Neural cell (in vitro differentiated cells): ENCODE results near the gene PEAK3. TPM values are rescaled to one million over a fixed set of nuclear protein-coding genes. Genes with fewer than 3 reads are reported as not detected.
A peak's percentile ranks its signal among the peaks of the same experiment; 100 is the strongest.

ENCODE experiments used
- H2AFZ ChIP-seq: fragments of 200-600, 300-800 bp; sonication (generic), shearing (Covaris generic); 2 replicates; pipeline ENCODE4 v1.6.0; 2014; ENCODE audit warnings: low read depth, mild to moderate bottlenecking, antibody characterized with exemption, low read length, moderate library complexity
- H3F3A ChIP-seq: fragments of 200-600 bp; shearing (Covaris generic); 2 replicates; pipeline ENCODE4 v1.6.1; 2016; ENCODE audit warnings: mild to moderate bottlenecking, moderate library complexity, mixed read lengths, antibody characterized with exemption, low read length; ENCODE audit not compliant: insufficient read depth, poor library complexity, severe bottlenecking
- H3K27ac ChIP-seq: fragments of 200-600, 300-800 bp; sonication (generic), shearing (Covaris generic); 2 replicates; pipeline ENCODE4 v1.5.1; 2014; ENCODE audit warnings: mild to moderate bottlenecking, low read length, moderate library complexity
- H3K27me3 ChIP-seq: fragments of 300-800, 200-600 bp; sonication (generic), shearing (Covaris generic); 2 replicates; pipeline ENCODE4 v1.6.0; 2014; ENCODE audit warnings: mild to moderate bottlenecking, low read depth, low read length, moderate library complexity; ENCODE audit not compliant: insufficient read depth
- H3K36me3 ChIP-seq: fragments of 300-800, 200-600 bp; sonication (generic), shearing (Covaris generic); 2 replicates; pipeline ENCODE4 v1.5.1; 2014; ENCODE audit warnings: mild to moderate bottlenecking, antibody characterized with exemption, low read length, moderate library complexity; ENCODE audit not compliant: insufficient read depth
- H3K4me2 ChIP-seq: fragments of 300-800, 200-600 bp; sonication (generic), shearing (Covaris generic); 2 replicates; pipeline ENCODE4 v1.6.0; 2014; ENCODE audit warnings: mild to moderate bottlenecking, low read length
- H3K4me3 ChIP-seq: fragments of 300-800, 200-600 bp; sonication (generic), shearing (Covaris generic); 2 replicates; pipeline ENCODE4 v1.5.1; 2014; ENCODE audit warnings: mild to moderate bottlenecking, low read length, moderate library complexity
- H3K79me2 ChIP-seq: fragments of 200-600 bp; shearing (Covaris generic); replicated peaks from 2 replicates; pipeline ENCODE4 v1.6.0; 2014; ENCODE audit warnings: mild to moderate bottlenecking, low read length, moderate library complexity; ENCODE audit not compliant: insufficient read depth
- H3K9ac ChIP-seq: fragments of 300-800, 200-600 bp; sonication (generic), shearing (Covaris generic); 2 replicates; pipeline ENCODE4 v1.6.1; 2016; ENCODE audit warnings: mild to moderate bottlenecking, low read length, mixed read lengths
- H3K9me2 ChIP-seq: fragments of 200-600 bp; shearing (Covaris generic); 2 replicates; pipeline ENCODE4 v1.6.1; 2016; ENCODE audit warnings: mild to moderate bottlenecking, low read length, mixed read lengths; ENCODE audit not compliant: insufficient read depth
- H3K9me3 ChIP-seq: fragments of 200-600, 300-800 bp; sonication (generic), shearing (Covaris generic); 2 replicates; pipeline ENCODE4 v1.6.1; 2016; ENCODE audit warnings: mild to moderate bottlenecking, mixed run types, low read length, moderate library complexity, mixed read lengths
- H4K20me1 ChIP-seq: fragments of 200-600 bp; shearing (Covaris generic); 2 replicates; pipeline ENCODE4 v1.6.1; 2016; ENCODE audit warnings: mild to moderate bottlenecking, mixed run types; ENCODE audit not compliant: insufficient read depth
- CTCF ChIP-seq: fragments of 450-650 bp; IDR thresholded peaks from 2 replicates; pipeline ENCODE4 v1.5.1; 2014; ENCODE audit warnings: antibody characterized with exemption, mild to moderate bottlenecking, moderate library complexity; ENCODE audit not compliant: poor library complexity, severe bottlenecking
- EP300 ChIP-seq: fragments of 450-650 bp; conservative IDR thresholded peaks from 2 replicates; pipeline ENCODE4 v1.6.1; 2014; ENCODE audit warnings: antibody characterized with exemption, mild to moderate bottlenecking, moderate library complexity; ENCODE audit not compliant: poor library complexity, severe bottlenecking
- EZH2 ChIP-seq: fragments of 200-600, 300-800 bp; shearing (Covaris generic), sonication (generic); IDR thresholded peaks from 2 replicates; pipeline ENCODE4 v1.6.1; 2014; ENCODE audit warnings: antibody characterized with exemption, low read length, borderline replicate concordance, mild to moderate bottlenecking; ENCODE audit not compliant: insufficient read depth, poor library complexity, severe bottlenecking
- MXI1 ChIP-seq: fragments of 450-650 bp; conservative IDR thresholded peaks from 2 replicates; pipeline ENCODE4 v1.6.1; 2014; ENCODE audit warnings: antibody characterized with exemption, mild to moderate bottlenecking; ENCODE audit not compliant: poor library complexity, severe bottlenecking
- POLR2AphosphoS5 ChIP-seq: IDR thresholded peaks from 2 replicates; pipeline ENCODE4 v1.6.1; 2012
- RAD21 ChIP-seq: fragments of 450-650 bp; conservative IDR thresholded peaks from 2 replicates; pipeline ENCODE4 v1.6.1; 2014; ENCODE audit warnings: antibody characterized with exemption, mild to moderate bottlenecking, moderate library complexity
- REST ChIP-seq: IDR thresholded peaks from 2 replicates; pipeline ENCODE4 v1.6.1; 2012; ENCODE audit warnings: borderline replicate concordance
- SMC3 ChIP-seq: fragments of 450-650 bp; conservative IDR thresholded peaks from 2 replicates; pipeline ENCODE4 v1.6.1; 2014; ENCODE audit warnings: antibody characterized with exemption, mild to moderate bottlenecking, moderate library complexity; ENCODE audit not compliant: poor library complexity
- TAF1 ChIP-seq: IDR thresholded peaks from 2 replicates; pipeline ENCODE4 v1.6.1; 2012; ENCODE audit warnings: low read depth
- polyA plus RNA-seq: library from polyadenylated mRNA; depleted of rRNA; stranded (reverse); fragments of >200 nt; gene quantifications from 2 replicates; pipeline ENCODE4 v1.2.3, GENCODE V29; 2014

Gene PEAK3
- polyA plus RNA-seq, 1 donor from 2014 or later: not detected

- Histone ChIP-seq H3K27me3 (no peaks in the 10 kb centered on the region), H3K4me2 (peak overlapping the region; percentile 92), H3K4me3 (peak overlapping the region; percentile 94), H3K9me2 (no peaks in the 10 kb centered on the region), H4K20me1 (no peaks in the 10 kb centered on the region), H3K79me2 (peaks cover 79% of the 10 kb centered on the region), H3K9ac (peak overlapping the region; percentile 73), H3K27ac (peak overlapping the region; percentile 68), H3K36me3 (no peaks in the 10 kb centered on the region), H3F3A (no peaks in the 10 kb centered on the region), H3K9me3 (no peaks in the 10 kb centered on the region), H2AFZ (no peak overlapping the region)
- TF ChIP-seq EZH2 (no peak), RAD21 (no peak), EP300 (no peak), CTCF (no peak), MXI1 (no peak)
Measured at GRCh38 chr19:2239173-2239572, 42.8 kb downstream of the PEAK3 start.

- Histone ChIP-seq H2AFZ (no peak overlapping the region), H3K36me3 (no peaks in the 10 kb centered on the region), H4K20me1 (no peaks in the 10 kb centered on the region), H3F3A (no peaks in the 10 kb centered on the region), H3K27ac (peak overlapping the region; percentile 93), H3K9me3 (no peaks in the 10 kb centered on the region), H3K79me2 (peaks cover 81% of the 10 kb centered on the region), H3K9ac (peak overlapping the region; percentile 92), H3K4me2 (peak overlapping the region; percentile 80), H3K9me2 (no peaks in the 10 kb centered on the region), H3K4me3 (peak overlapping the region; percentile 94), H3K27me3 (no peaks in the 10 kb centered on the region)
- no peak for TF ChIP-seq CTCF
- TF ChIP-seq EZH2: no peak
- TF ChIP-seq RAD21: no peak
- TF ChIP-seq TAF1: no peak
- TF ChIP-seq REST: no peak
- no peak for TF ChIP-seq EP300
- no peak for TF ChIP-seq SMC3
- no peak for TF ChIP-seq MXI1
- TF ChIP-seq POLR2AphosphoS5: no peak
Measured at GRCh38 chr19:2237869-2238153, 44.2 kb downstream of the PEAK3 start.
